GM19238 (cell line): ENCODE results near the gene SLC38A1.
"Not testable (repeated sequence)": the region's sequence is repeated elsewhere in the genome, so short reads cannot be mapped to it uniquely, and the experiment has no call there.

Experiments
- DNase-seq: peaks from one replicate; pipeline ENCODE4 v3.0.0; 2011; ENCODE audit warnings: low spot score; ENCODE audit not compliant: insufficient read length

Gene SLC38A1

DNA sequence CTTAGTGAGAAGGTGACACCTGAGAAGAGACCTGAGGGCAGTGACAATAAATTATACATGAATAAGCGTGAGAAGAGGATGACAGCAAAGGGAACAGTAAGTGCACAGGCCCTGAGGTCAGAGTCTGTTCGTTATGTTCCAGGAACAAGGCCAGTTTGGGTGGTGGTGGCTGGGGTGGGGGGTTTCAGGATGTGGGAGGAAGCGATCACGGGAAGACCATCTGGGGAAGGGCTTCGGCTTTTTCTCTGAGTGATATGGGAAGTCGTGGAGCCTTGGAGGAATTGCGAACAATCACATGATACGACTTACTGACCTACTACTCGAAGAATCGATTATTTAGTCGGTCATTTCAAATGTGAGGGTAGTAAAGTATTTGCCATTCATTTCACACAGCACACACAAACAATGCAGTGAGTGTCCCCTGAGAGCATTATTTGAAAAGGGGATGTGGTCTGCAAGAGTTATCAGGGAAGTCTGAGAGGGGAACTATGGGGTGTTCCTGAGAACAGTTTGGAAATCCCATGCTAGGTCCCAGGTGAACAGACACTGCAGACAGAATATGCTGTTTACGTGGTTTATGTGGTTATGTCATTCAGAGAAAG lies 94.7 kb downstream of the SLC38A1 start:
- DNase-seq = no peak

DNA sequence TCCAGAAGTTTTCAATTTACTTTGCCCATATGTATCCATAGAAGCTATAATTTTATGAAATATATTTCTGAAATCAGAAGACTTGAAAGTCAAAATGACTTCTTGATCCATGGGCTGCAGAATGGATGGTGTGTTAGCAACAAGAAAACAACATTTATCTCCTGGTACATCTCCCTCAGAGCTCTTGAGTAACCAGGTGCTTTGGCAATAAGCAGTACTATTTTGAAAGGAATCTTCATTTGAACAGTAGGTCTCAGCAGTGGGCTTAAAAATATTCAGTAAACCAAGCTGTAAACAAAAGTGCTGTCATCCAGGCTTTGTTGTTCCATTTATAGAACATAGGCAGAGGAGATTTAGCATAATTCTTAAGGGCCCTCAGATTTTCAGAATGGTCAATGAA lies 100.4 kb downstream of the SLC38A1 start:
- DNase-seq = no peak

DNA sequence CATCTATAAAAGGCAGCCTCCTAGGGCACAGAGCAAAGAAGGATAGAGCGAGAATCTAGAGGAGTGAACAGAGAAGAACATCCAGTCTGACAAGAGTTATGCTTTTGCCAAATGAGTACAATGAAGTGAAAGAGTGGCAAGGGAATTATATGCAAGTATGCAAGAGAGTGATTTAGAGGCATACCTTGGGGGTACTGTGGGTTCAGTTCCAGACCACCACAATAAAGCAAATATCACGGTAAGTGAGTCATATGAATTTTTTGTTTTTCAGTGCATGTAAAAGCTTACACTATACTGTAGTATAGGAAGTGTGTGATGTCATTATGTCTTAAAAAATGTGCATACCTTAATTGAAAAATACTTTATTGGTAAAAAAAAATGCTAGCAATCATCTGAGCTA lies 101.4 kb downstream of the SLC38A1 start:
- DNase-seq = no peak

DNA sequence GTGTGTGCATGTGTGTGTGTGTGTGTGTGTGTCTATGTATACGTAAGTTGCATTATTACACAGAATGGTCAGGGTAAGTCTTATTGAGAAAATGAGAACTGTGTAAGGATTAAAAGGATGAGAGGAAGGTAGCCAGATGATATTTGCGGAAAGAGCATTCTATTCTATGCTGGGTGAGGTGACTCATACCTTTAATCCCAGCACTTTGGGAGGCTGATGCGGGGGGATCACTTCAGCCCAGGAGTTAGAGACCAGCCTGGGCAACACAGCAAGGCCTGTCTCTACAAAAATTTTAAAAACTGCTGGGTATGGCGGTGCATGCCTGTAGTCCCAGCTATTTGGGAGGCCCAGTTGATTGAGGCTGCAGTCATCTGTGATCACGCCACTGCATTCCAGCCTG lies 103.7 kb downstream of the SLC38A1 start:
- DNase-seq = no peak

DNA sequence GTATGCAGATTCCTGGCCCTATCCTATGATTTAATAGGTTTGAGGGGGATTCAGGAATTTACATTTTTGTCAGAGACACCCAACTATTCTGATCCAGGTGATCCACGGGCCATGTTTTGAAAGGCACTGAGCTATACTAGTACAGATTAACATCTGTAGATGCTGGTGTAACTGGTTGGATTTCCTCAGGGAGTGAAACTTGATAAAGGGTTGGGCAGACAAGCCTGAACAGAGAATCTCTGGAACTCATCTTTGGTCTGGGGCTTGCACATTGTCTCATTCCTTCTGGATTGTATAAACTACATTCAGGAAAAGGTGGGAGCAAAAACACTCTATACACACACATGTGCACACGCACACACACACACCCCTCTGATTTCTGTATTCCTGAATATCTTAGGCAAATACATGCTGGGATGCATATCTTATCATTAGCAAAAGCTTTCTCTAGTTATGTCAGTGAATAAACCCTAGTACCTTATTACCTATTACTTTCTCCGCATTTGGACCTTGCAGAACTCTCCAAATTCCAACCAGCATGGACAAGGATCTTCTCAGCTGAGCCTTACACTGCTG lies 104.6 kb downstream of the SLC38A1 start:
- no peak for DNase-seq

DNA sequence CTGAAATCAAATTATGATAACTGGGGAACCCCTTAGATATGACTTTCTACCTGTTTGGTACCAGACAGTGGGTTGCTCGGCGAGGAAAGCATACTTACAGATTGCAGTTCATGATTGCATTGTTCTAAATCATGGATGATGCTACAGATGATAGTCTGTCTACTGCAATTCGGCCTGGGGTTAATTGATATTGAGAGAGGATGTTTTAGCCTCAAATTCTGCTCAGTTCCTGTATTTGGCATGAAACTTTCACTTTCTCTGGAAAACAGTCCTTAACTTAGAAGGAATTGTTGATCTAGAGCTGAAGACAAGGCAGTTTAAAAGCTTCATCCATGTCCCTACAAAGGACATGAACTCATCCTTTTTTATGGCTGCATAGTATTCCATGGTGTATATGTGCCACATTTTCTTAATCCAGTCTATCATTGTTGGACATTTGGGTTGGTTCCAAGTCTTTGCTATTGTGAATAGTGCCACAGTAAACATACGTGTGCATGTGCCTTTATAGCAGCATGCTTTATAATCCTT lies 106.2 kb downstream of the SLC38A1 start:
- DNase-seq = not testable (repeated sequence)

DNA sequence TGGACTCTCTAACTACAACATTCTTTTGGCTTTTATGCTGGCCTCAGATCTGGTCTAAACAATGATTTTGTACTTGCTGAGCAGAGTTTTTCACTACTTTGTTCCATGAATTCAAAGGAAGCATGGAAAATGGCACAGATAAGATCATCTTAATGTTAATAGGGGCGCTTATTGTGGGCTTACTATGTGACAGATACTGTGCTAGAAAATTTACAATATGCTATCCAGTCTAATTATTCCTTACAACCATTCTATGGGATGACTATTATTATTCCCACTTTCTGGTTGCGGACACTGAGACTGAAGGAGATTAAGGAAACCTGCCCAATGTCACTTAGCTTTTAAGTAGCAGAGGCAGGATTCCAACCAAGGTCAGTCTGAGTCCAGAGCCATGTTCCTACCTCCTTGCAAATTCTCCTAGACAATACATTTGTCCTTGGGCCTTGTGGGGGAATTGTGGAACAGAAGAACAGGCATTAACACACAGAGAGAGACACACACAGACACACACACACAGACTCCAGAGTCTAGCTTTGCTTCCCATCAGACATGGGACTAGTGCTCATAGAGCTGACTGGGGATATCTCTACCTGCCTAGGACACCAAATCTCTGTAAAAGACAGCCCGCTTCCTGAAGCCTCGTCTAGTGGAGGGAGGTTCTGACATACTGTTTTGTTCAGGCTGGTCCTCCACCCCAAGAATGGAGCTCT lies 107.7 kb downstream of the SLC38A1 start:
- no peak for DNase-seq

DNA sequence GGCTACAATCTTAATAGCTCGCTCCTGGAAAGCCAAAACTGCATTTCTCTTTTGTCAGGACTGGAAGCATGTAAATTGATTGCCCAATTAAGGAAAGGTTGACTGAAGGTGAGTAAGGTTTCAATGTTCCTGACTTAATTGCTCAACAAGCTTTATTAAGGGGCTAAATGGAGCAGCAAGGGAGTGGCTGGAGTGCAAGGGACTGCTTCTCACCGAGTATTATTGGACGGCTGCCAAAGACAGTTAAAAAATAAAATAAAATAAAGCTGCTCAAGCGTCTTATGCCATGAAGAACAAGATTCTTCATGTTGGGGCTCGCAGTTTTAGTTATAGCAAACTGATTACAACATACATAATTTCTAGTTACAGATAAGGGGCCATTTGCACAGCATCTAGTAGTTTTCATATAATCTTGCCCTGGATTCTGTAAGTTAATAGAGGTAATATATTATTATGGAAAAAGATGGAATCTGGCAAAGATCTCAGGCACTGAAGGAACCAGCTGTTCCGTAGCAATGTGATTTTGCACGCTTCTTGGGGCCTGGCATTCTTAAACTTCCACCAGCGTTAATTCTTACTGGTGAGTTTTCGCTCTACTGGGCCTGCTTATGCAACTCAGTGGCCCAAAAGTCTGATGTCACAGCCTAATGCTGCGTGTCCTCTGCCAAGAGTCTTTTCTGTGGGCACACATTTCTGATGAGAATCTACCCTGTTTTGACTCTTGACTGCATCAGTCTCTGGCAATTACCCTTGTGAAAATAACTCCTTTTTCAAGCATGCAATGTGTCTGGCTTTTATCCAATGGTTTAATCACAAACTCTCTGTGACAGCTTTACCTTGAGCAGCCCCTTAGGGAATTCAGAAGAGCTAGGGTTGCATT lies 108.5 kb downstream of the SLC38A1 start:
- no peak for DNase-seq

DNA sequence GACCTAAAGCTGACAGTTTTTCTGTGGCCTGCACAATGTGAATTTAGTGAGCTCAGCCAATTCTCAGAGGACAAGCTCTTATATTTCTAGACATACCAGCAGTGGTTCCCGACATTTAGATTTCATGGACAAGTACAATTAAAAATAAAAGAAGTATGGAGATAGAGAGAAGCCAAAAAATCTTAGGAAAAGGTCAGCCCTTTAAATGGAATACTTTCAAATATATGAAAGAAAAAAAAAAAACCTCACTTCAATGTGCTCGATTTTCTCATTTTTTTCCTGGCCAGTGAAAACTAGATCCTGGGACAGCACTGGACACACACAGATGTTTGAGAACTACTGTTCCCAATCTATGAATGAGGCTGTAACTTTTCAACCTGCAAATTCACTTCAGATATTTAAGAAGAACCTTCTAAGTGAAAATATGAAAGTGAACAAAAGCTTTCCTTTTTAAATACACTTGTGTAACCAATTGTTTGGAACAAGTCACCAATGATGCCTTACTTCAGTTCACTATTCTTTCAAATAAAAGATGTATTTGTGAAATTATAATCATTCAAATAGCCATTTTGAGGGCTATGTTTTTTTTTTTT lies 109.4 kb downstream of the SLC38A1 start:
- DNase-seq = no peak

DNA sequence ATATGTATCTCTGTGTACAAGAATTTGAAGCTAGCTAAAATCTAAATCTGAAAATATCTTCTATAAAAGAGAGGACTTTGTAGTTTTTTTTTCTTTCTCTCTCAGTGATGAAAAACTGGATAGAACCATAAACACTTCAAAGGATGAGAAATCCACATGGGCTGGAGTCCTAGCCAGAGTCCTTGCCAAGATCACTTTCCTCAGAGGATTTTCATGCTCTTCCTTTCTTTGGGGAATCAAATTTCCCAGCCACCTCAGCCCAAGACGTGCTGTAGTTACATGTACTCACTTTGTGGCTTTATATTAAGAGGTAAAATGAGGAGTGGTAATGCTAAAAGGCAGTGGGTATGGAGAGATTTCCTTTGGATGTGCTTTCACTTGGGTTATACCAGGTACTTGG lies 110.3 kb downstream of the SLC38A1 start:
- no peak for DNase-seq

DNA sequence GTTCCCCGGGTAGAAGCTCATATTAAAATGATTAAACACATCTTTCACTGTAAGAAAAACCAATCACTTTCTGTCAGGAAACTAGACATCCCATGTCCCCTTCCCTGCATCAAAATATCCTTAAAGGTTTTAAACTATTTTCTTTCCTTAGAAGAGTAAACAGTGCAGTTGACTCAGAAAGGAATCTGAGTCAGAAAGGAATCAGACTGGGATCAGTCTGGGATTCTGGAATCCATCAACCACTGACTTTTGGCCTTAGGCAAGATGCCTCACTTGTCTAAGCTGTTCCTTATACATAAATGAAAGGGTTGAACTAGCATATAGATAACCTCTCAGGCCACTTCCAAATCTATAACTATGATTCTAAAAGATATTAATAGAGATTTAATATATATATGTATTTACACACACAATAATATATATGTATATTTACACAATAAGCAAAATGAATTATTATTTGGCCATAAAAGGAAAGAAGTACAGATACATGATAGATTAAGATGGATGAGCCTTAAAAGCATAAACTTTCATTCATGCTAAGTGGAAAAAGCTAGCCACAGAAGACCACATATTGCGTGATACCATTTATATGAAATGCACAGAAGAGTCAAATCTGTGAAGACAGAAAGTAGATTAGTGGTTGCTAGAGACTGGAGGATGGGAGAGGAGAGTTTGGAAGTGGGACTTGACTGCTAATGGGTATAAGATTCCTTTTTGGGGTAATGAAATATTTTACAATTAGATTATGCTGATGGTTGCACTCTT lies 114.4 kb downstream of the SLC38A1 start:
- no peak for DNase-seq

DNA sequence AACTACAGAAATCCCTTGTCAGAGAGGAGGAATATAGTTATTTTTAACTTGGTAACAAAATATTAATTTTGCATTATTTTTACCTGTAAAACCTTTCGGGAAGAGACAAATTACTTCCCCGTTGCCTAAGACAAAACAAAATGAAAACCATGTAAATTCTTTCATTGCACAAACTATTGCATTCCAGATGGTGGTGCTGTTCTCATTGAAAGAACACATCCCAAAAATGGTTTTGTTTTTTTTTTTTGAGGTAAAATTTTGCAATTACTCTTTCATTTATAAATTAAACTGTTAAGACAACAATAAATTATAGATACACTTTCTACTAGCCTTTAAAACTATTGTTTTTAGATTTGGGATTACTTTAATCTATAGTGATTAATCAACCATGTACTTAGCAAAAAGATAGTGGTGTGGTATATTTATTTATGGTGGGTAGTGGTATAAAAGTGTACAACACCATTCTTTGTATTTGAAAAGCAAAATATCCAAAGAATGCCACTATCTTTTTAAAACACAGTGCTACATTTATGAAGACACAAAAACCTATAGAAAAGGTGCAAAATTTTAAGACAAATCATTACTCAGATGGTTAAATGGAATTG lies 115.5 kb downstream of the SLC38A1 start:
- no peak for DNase-seq

DNA sequence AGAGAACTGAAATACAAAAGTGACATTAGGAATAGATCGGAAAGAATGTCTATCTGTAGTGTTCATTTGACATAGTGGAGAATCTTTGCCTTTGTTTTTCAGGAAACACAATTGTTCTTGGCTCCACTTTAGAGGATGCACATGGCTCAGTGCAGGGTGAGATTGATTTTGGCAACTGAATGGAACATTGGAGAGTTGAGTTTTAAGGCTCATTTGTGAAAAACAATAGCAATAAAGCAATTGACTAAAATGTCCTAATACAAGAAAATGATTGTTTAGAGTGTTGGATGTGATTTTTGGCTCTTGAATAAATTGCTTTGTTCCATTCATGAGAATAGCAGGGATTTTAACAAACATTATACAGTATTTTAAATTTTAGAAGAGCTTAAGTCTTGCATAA lies 116.4 kb downstream of the SLC38A1 start:
- no peak for DNase-seq

DNA sequence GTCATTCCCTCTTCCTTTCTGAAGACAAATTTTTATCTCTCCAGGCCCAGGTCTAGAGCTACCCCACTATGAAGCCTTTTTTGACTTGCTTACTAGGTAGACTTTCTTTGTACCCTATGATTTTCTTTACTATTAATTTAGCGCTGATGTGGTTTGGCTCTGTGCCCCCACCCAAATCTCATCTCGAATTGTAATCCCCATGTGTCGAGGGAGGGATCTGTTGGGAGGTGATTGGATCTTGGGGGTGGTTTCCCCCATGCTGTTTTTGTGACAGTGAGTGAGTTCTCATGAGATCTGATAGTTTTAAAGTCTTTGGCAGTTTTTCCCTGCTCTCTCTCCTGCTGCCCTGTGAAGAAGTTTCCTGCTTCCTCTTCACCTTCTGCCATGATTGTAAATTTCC lies 118.1 kb downstream of the SLC38A1 start:
- no peak for DNase-seq

DNA sequence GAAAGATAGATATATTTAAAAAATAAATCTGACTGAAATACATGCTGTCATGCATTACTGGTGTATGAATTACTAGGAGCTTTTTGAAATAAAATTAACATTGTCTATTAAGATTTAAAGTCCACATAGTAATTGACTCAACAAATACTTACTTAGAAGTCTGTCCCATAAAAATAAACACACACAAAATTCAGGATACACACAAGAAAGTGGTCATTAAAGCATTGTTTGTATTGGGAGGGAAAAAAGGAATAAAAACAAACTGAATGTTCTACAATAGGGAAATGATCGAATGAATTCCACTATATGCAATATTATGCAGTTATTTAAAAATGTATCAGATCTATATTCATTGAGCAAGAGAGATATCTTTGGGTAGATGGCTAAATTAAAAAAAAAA lies 118.9 kb downstream of the SLC38A1 start:
- no peak for DNase-seq

DNA sequence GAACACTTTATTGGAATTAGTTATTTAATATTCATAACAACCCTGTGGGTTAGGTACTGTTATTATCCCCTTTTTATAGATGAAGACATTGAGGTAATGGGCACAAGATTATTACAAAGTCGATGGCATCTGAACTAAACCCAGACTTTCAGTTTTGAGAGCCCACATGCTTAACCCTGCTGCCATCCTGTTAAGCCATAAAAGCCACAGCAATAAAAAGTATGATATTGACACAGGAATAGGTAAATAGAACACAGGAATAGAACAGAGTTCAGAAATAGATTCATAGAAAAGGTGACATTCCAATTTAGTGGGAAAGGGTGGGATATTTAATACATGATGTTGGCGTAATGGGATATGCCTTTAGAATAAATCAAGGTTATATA lies 119.8 kb downstream of the SLC38A1 start:
- DNase-seq = no peak

DNA sequence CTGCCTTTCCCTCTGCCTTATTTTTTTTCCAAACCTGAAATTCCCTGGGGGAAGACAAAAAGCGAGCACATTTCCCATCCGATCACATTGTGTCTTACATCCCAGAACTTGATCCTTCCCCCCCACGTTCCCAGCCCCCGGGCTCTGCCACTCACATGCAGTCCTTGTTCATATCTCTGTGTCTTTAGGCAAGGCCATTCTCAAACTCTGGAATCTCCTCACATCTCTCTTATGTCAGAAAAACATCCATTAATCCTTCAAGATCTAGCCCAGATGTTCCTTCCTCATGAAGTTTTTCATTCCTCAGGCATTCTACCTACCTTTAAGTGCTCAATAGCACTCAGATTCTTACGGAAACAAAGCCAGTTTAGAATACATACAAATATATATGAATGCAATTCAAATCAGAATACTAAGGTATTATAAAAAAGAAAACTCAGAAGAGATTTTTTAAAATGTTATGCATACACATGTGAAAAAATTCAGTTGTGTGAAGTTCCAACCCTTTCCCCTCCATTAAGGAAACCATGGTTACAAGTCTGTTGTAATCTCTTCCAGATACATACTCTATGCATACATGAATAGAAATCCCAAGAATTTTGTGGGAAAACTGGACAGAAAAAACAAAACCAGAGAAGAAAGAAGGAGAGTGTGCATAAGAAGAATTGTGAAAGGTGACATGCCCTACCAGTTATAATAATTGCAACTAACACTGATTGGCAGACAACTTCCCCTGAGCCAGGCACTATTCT lies 120.3 kb downstream of the SLC38A1 start:
- no peak for DNase-seq

DNA sequence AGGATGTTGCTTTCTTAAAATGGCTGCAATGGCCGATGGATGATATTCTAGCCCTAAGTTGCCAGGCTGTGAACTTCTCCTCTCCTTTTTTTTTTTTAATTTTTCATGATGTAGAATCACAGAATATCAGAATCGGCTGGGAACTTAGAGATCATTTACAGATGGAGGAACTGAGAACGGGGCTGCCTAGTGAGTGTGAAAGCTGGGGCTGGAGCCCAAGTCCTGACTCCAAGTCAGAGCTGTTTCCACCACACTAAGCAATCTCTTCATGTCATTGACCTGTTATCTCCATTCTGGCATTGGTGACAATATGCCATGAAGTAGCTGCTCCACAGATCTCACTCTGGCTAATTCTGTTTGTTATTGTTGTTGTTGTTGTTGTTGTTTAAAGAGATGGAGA lies 121.7 kb downstream of the SLC38A1 start:
- DNase-seq = peak; percentile 7

DNA sequence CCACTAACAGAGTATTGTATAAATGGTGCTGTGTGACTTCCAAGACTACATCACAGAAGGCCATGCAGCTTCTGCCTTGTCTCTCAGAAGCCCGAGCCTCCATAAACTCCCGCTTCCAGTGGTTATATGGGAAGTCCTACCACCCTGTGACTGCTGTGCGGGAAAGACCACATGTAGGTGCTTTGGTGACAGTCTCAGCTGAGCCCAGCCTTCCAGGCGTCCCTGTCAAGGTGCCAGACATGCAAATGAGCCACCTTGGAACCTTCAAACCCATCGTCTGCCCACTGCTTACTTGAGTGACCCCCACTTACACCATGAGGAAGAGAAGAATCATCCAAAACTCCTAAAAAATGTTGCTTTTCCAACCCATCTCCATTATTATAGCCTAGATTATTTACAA lies 123.0 kb downstream of the SLC38A1 start:
- DNase-seq = no peak

DNA sequence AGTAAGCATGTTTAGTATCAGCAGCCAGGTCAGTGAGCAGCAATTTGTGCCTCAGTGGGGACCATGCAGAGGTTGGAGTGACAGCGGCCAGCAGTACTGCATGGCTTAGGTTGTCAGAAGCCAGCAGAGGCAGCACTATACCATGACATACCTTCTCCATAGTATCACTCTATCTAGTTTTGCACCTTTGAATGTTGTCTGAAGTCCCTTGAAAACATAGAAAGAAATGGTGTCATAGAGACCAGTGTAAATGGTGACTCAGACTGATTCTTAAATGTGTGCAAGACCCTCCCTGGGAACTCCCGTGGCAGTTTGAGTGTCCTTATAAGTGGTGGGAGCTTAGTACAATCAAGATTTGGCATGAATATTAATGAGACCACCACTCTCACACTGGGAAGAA lies 124.4 kb downstream of the SLC38A1 start:
- DNase-seq = no peak
